ENCODE results near the gene CLPTM1L. TPM values are rescaled to one million over a fixed set of nuclear protein-coding genes. Genes with fewer than 3 reads are reported as not detected.
A peak's percentile ranks its signal among the peaks of the same experiment; 100 is the strongest.

Gene CLPTM1L
- total RNA-seq, 3 donors from 2014 or later, result 86.6 to 101 (median 97.6) TPM

DNA sequence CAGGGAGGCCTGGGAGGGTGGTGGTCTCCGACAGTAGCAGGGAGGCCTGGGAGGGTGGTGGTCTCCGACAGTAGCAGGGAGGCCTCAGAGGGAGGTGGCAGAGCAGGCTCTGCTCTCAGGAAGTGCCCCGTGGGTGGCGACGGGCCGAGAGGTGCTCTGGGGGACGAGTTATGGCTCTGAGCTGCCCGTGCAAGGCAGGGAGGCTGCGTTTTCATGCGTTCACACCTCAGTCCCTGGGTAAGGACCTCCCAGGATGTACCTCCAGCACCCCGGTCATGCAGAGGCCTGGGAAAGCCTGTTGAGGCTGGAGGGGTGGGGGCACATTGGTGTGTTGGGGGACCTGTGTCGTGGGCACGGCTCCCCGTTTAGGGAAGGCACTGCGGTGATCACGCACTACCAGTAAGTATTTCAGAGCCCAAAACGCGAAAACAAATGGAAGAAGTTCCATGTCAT, 37.4 kb upstream of the CLPTM1L start:
- intact Hi-C loops (cut with DNase I, micrococcal nuclease), result loop anchor here in 1 of 2 donors (10.0 kb wide), 1 partner anchor 263 kb away; no protein-coding TSS in a partner anchor
- Histone ChIP-seq H3K4me3 (no peak overlapping the region), H3K9me3 (no peaks in the 10 kb centered on the region), H3K36me3 (ENCODE audit: low read depth) (no peaks in the 10 kb centered on the region), H3K4me1 (ENCODE audit: low read depth) (peaks cover 14% of the 10 kb centered on the region)
- TF ChIP-seq, protein P1, sequence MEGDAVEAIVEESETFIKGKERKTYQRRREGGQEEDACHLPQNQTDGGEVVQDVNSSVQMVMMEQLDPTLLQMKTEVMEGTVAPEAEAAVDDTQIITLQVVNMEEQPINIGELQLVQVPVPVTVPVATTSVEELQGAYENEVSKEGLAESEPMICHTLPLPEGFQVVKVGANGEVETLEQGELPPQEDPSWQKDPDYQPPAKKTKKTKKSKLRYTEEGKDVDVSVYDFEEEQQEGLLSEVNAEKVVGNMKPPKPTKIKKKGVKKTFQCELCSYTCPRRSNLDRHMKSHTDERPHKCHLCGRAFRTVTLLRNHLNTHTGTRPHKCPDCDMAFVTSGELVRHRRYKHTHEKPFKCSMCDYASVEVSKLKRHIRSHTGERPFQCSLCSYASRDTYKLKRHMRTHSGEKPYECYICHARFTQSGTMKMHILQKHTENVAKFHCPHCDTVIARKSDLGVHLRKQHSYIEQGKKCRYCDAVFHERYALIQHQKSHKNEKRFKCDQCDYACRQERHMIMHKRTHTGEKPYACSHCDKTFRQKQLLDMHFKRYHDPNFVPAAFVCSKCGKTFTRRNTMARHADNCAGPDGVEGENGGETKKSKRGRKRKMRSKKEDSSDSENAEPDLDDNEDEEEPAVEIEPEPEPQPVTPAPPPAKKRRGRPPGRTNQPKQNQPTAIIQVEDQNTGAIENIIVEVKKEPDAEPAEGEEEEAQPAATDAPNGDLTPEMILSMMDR (IDR thresholded peaks at IDR 0.05), result no peak
- DNase-seq (no peak), ATAC-seq (no peak)

DNA sequence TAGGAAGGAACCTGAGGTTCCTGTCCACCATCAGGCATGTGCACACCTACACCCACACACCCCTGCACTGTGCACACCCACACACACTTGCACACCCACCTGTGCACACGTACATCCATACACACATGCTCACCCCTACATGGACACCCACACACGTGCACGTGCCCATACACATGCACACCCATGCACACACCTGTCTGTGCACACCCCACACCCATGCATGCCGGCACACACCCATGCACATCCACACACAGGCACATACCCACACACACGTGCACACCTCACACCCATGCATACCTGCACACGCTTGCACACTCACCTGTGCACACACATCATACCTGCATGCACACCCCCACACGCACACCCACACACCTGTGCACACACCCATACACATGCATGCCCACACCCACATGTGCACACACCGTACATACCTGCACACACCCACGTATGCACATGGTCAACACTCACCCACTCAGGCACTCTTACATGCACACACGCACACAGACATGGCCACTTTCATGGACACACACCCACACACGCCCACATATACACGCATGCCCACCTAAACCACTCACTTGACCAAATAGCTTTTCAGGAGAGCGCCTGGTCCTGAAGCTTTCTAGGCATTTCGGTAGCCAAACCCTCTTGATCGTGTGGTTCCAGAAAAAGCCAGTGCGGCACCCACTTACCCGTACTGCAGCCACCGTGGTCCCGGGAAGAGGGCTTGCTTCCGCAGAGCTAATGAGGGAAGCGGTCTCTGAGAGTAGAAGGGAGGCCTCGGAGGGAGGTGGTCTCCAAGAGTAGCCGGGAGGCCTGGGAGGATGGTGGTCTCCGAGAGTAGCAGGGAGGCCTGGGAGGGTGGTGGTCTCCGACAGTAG, 36.7 kb upstream of the CLPTM1L start:
- ATAC-seq (no peak), DNase-seq (no peak)
- intact Hi-C loops (cut with DNase I, micrococcal nuclease), result loop anchor here in 1 of 2 donors (10.0 kb wide), 1 partner anchor 263 kb away; no protein-coding TSS in a partner anchor
- Histone ChIP-seq H3K36me3 (ENCODE audit: low read depth) (no peaks in the 10 kb centered on the region), H3K4me3 (no peak overlapping the region), H3K4me1 (ENCODE audit: low read depth) (peaks cover 14% of the 10 kb centered on the region), H3K9me3 (no peaks in the 10 kb centered on the region)
- TF ChIP-seq, protein P1 (IDR thresholded peaks at IDR 0.05), result no peak

DNA sequence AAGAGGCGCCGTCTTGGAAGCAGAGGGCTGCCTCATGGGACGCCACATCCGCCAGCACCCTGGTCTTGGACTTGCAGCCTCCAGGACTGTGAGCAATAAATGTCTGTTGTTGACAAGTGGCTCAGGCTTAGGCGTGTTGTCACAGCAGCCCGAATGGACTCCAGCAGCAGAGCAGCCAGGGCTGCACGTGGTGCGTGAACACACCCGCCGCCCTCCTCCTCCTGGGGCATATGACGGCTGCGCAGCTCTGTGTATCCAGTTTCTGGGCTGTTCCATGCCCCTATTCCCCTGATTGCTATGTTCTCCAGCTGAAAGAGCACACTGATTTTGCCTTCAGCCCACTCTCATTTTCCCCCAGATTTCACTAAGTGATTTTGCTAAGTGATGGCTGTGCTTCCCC, 36.0 kb upstream of the CLPTM1L start:
- no peaks in the 10 kb centered on the region for H3K36me3 ChIP-seq (ENCODE audit: low read depth)
- ATAC-seq (peak; percentile 1), DNase-seq (no peak)
- H3K4me3 ChIP-seq, result no peak overlapping the region
- H3K9me3 ChIP-seq, result no peaks in the 10 kb centered on the region
- H3K4me1 ChIP-seq (ENCODE audit: low read depth), result peaks cover 12% of the 10 kb centered on the region
- TF ChIP-seq, protein P1 (IDR thresholded peaks at IDR 0.05), result no peak
- intact Hi-C loops (cut with DNase I, micrococcal nuclease), result loop anchor here in 1 of 2 donors (10.0 kb wide), 1 partner anchor 264 kb away; no protein-coding TSS in a partner anchor

DNA sequence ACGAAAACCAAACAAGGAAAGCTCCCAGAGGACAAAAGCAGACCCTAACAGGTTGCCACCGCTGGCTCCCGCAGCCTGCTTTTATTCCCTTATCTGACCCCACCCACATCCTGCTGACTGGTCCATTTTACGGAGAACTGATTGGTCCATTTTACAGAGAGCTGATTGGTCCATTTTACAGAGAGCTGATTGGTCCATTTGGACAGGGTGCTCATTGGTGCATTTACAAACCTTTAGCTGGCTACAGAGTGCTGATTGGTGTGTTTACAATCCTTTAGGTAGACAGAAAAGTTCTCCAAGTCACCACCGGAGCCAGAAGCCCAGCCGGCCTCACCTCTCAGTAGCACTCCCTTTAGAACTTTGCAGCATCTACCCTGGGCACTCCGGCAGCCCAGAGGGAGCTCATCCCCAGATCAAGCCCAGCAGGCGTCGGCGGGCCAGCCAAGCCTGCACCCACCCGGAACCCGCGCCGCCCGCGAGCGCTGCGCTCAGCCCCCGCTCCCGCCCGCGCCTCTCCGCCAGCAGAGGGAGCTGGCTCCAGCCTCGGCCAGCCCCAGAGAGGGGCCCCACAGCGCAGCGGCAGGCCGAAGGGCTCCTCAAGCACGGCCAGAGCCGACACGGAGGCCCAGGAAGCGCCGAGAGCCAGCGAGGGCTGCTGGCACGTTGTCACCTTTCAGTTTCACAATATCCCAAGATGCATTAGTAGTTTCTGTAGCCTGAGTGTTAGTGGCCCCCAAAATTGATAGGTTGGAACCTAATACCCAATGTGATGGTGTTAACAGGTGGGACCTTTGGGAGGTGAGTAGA, 35.3 kb upstream of the CLPTM1L start:
- intact Hi-C loops (cut with DNase I, micrococcal nuclease), result loop anchor here in 1 of 2 donors (10.0 kb wide), 1 partner anchor 265 kb away; no protein-coding TSS in a partner anchor
- peaks cover 7% of the 10 kb centered on the region for H3K4me1 ChIP-seq (ENCODE audit: low read depth)
- ATAC-seq (peak; percentile 80), DNase-seq (peak in 2 of 3 donors; percentile 45 to 69)
- no peaks in the 10 kb centered on the region for H3K36me3 ChIP-seq (ENCODE audit: low read depth)
- H3K9me3 ChIP-seq, result no peaks in the 10 kb centered on the region
- H3K4me3 ChIP-seq, result no peak overlapping the region
- TF ChIP-seq, protein P1 (IDR thresholded peaks at IDR 0.05), result peak; percentile 58

DNA sequence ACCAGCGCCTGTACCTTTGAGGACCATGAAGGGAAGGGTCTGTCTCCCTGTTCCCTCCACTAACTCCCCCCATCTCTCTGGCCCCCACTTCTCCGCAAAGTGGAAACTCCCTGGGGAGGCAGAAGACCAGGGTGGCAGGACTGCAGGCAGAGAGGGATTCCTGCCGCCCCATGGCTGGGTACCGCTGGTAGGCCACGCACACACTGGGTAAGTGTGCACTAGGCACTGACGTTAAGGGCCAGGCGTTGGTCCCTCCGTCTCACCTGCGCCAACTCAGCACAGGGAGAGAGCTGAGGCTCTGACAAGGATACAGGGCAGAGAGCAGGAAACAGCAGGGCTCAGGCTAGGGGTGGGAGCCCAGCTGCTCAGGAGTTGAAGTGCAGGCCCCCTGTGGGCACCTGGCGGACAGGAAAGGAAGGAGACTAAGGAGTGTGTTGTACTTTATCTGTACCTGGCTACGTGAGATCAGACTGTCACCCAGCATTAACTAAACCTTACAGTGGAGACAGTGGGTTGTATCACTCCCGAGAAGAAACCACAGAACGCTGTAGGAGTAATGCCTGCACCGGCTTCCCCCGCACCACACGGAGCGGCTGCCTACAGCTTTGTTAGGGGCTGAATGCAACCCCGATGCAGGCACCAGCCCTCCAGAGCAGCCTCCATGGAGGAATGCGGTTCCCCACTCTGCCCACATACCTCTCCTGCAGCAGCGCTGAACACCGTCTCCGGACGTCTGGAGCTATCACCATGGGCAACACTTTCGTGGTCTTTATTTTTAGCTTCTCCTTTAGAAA, 34.2 kb upstream of the CLPTM1L start:
- H3K9me3 ChIP-seq, result no peaks in the 10 kb centered on the region
- DNase-seq (no peak), ATAC-seq (no peak)
- intact Hi-C loops (cut with DNase I, micrococcal nuclease), result no loop called here
- peaks cover 4% of the 10 kb centered on the region for H3K4me1 ChIP-seq (ENCODE audit: low read depth)
- H3K36me3 ChIP-seq (ENCODE audit: low read depth), result no peaks in the 10 kb centered on the region
- no peak overlapping the region for H3K4me3 ChIP-seq
- TF ChIP-seq, protein P1 (IDR thresholded peaks at IDR 0.05), result no peak

All from mucosa of descending colon (tissue), 3 donors.